GM10847 (cell line): ENCODE measurements around the gene OBP2A.
"Not testable (repeated sequence)": the region's sequence is repeated elsewhere in the genome, so short reads cannot be mapped to it uniquely, and the experiment has no call there.

Experiments used
- POLR2A ChIP-seq: IDR thresholded peaks from 2 replicates; pipeline ENCODE4 v1.6.1; 2011; ENCODE audit not compliant: insufficient read length; ENCODE audit errors: extremely low read depth

Gene OBP2A

DNA sequence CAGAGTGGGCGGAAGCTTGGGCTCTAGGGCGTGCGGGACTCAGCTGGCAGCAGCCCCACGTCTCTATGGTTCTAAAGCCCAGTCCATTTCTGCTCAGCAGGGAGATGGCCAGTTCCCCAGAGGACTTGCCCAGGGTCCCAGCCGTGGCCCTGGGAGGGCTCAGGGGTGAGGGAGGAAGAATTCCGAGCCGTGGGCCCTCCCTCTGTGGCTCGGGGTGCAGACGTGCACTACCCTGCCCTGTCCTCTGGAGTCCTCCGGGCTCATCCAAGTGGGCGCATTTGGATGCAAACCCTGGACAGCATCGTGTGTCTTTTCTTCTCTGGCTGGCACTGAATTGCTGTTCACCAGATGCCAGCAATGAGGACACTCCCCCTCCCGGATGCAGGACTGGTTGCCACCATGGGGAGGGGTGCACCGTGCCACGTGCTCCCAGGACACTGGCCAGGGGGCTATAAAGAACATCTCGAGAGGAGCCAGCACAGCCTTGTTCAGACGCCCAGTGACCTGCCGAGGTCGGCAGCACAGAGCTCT, at the start of gene OBP2A:
TSS of gene OBP2A (plus strand) at position 481 of the 531 bp plus-strand sequence. CDS start 55 bp downstream, outside the sequence.
- not testable (repeated sequence) for TF ChIP-seq POLR2A

- no peak for TF ChIP-seq POLR2A
Observed at GRCh38 chr9:135498381-135499126, 47.4 kb upstream of the OBP2A start.

- no peak for TF ChIP-seq POLR2A
Observed at GRCh38 chr9:135499326-135500070, 46.4 kb upstream of the OBP2A start.

DNA sequence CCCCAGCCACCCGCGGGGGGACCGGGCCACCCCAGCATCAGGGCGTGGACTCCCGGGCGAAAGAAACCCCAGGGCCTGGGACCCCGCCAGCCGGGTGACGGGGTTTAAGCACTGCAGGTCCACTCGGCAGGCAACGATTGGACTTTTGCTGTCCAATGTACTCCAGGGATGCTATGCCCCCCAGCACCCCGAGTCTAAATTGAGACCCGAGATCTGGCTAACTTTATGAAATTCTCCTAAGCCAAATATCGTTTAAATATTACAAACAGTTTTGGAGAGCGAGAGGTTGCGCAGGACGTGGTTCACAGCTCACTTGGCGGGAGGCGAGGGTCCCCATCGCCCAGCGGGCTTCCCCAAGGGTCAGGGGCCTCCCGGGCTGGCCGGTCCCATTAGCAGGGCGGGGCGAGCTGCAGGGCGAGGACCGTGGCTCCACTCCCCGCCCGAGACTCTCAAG, 45.8 kb upstream of the OBP2A start:
- no peak for TF ChIP-seq POLR2A

DNA sequence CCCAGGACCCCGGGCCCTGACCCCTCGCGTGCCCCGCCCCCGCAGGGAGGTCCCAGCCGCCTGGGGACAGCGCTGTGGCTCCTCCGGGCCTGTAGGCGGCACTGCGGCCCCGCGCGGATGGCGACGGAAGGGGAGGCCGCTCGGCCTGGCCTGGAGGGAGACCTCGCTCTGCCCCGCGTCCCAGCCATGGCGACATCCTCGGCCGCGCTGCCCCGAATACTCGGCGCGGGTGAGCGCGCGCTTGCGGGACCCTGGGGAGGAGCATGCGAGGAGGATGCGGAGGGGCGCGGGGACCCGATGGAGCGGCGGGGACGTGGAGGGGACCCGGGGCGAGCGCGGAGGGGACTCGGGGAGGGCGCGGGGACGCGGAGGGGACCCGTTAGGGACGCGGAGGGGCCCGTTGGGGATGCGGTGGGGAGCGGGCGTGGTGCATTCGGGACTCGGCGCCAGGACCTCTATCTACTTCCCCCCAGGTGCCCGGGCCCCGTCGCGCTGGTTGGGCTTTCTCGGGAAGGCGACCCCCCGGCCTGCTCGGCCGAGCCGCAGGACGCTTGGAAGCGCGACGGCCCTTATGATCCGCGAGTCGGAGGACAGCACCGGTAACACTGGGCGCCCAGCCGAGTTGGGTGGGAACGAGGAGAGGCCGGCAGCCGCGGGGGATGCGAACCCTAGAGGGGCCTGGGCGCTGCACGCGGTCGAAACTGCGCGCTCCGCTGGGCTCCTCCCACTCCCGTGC, 45.2 kb upstream of the OBP2A start, which contains the start of gene MRPS2:
TSS of gene MRPS2 (plus strand) at position 158 of the 736 bp plus-strand sequence. CDS start at position 187, 29 bp downstream.
- TF ChIP-seq POLR2A: peak; percentile 81

- no peak for TF ChIP-seq POLR2A
Observed at GRCh38 chr9:135501261-135502167, 44.4 kb upstream of the OBP2A start.

DNA sequence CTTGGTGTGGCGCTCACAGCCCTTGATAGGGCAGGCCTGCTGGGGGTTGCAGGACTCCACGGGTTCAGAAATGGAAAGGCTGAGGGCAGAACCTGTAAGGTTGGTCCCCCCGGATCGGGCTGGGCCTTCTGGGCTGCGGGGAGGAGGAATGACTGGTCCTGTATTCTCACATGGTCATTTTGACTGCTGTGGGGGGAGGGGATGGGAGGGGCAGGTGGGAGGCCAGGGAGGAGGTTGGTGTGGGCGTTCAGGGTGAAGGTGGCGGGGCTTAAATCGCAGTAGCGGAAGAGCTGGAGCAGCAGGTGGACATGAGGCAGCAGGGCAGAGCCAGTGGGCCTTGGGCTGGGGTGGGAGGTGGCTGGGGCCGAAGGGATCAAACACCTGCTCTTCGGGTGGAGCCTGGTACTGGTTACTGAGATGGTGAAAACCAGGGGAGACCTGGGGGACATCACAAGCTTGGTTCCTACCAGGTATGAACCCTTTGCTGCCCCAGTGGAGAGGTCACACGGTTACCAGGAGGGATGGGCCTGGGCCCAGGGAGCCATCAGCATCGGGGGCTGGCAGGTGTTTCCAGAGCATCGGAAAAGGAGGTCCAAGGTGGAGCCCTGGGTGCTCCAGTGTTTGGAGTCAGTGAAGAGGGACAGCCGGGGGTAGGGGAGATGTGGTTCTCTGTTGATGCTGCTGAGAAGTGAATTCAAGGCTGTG, 43.6 kb upstream of the OBP2A start:
- TF ChIP-seq POLR2A: no peak

DNA sequence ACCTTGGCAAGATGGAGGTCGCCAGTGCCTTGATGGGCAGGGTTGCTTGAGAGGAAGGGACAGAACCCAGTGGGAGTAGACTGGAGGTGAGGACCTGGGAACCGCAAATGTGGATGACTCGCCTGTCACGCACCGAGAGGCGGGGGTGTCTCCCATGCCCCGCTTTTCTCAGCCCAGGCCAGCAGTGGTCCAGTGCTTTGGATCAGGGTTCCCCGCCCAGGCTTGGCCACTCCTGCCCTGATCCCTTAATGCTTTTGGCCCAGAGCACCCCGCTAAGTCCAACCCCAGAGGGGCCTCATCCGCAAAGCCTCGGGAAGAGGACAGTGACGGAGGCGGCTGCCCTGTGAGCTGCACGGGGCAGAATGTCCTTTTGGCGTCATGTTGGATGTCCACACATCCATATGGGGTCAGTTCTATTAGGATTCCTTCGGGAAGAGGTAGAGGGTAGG, 43.0 kb upstream of the OBP2A start:
- no peak for TF ChIP-seq POLR2A

DNA sequence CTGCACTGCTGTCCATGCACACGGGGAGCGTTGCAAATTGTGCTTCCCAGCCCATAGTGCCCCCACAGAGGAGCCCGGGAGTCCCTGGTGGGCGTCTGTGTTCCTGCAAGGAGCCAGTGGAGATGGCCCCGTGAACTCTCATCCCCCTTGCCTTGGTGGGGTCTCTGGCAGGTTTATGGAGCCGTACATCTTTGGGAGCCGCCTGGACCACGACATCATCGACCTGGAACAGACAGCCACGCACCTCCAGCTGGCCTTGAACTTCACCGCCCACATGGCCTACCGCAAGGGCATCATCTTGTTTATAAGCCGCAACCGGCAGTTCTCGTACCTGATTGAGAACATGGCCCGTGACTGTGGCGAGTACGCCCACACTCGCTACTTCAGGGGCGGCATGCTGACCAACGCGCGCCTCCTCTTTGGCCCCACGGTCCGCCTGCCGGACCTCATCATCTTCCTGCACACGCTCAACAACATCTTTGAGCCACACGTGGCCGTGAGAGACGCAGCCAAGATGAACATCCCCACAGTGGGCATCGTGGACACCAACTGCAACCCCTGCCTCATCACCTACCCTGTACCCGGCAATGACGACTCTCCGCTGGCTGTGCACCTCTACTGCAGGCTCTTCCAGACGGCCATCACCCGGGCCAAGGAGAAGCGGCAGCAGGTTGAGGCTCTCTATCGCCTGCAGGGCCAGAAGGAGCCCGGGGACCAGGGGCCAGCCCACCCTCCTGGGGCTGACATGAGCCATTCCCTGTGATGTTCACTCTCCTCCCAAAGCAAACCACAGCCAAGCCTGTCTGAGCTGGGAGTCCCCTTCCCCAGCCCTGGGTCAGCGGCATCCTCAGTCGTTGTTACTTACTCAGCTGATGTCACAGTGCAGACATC, 42.3 kb upstream of the OBP2A start:
- no peak for TF ChIP-seq POLR2A

DNA sequence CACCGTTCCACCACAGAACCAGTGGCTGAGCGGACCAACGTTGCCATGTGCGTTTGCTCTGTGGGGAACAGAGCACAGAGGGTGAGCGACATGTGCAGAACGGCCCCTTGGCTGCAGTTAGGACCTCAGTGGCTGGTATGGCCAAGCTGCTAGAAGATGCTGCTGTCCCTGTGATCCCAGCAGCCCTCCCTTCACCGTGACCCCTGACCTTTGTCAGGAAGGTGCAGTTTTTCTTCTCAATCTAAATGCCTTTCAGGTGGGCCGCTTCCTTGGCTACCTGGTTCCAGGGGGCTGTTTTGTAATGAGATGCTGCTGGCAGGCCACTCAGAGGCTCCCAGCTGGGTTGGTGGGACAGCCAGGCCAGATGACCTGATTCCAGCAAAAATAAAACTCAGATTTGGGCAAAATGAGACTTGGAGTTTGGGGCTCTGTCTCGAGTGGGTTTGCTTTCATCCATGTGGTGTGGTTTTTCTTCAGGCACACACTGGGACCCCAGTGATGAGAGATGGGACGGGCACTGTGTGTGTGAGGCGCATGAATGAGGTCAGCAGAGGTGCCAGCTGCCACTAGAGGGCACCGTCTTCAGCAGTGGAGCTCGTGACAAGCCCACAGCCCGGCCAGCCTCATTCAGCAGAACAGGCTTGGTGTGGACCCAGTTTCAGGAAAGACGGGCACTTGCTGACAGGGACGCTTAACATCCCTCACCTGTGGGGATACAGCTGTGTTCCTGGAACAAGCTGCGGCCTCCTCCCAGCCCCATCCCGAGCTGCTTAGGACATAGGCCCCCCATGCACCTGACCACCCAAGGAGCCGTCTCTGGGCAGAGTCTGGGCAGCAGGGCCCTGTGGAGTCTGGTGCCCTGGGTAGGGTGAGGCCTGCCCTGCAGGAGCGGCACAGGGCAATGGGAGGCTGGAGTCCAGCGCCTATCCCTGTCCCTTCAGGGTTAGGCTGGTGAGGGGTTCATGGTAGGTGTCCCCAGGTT, 41.4 kb upstream of the OBP2A start:
- no peak for TF ChIP-seq POLR2A

DNA sequence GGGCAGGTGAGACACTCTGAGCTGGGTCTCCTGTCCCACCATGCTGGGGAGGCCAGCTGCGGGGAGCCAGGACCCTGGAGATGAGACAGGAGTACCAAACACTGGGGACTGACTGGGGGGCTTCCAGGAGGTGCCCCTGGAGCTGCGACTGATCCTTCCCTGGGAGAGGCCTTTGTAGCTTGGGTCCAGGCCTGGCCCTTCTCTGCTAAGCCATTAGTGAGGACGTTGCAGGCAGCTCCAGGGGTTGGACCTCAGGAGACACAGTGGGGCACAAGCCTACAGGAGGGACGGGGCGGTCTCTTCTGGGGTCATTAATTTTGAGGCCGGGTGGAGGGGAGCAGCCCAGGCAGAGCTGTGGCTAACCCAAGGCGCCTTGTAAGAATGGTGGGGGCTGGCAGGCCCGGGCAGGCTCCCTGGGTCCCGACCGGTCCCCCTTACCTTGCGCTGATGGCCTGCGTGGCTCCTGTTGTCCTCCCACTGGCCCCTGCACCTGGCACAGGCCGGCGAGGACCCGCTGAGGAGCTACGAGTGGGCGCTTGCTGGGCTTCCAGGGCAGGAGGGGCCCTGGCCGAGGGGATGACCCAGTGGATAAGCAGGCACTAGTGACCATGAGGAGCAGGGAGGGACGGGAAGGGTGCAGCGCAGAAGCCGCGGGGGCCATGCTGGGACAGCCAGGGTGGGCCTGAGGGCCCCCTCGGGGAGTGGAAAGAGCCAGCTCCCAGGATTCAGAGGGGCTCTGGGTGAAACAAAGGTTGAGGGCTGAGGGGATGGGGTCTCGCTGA, 40.3 kb upstream of the OBP2A start:
- TF ChIP-seq POLR2A: no peak
